ENCODE measurements around the gene TNS1. TPM values are rescaled to one million over a fixed set of nuclear protein-coding genes. Genes with fewer than 3 reads are reported as not detected.
A peak's percentile ranks its signal among the peaks of the same experiment; 100 is the strongest.

The TNS1 gene
- total RNA-seq, 4 donors from 2014 or later = 57.7 to 120 (median 95.7) TPM

DNA sequence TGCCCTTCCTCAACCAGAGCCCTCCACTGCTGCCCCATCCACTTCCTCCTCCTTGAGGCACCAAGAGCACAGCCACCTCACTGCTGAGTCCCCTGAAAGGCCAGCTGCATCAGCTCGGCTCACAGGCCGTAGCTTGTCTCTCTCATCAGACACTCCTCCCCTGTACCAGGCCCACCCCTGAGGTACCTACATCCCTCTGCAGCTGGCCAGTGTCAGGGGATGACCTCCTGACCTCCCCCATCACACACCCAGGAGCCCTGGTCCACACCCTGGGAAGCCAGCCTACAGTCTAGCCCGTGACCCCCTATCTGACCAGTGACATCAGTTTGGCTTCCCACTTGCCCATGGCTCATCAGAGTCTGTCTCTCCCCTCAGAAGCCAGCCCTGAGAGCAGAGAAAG, 205.6 kb downstream of the TNS1 start:
- intact Hi-C loops (cut with DNase I; ENCODE audit: low total_unique reads) = no loop called here
- H3K4me3 ChIP-seq (ENCODE audit: low read depth, poor library complexity, severe bottlenecking) = no peak overlapping the region
- WGBS, 2 donors = 47 to 49% methylated on average over 3 of the region's 3 CpGs
- no peak for TF ChIP-seq POLR2A (IDR thresholded peaks at IDR 0.05)
- TF ChIP-seq, protein P1, sequence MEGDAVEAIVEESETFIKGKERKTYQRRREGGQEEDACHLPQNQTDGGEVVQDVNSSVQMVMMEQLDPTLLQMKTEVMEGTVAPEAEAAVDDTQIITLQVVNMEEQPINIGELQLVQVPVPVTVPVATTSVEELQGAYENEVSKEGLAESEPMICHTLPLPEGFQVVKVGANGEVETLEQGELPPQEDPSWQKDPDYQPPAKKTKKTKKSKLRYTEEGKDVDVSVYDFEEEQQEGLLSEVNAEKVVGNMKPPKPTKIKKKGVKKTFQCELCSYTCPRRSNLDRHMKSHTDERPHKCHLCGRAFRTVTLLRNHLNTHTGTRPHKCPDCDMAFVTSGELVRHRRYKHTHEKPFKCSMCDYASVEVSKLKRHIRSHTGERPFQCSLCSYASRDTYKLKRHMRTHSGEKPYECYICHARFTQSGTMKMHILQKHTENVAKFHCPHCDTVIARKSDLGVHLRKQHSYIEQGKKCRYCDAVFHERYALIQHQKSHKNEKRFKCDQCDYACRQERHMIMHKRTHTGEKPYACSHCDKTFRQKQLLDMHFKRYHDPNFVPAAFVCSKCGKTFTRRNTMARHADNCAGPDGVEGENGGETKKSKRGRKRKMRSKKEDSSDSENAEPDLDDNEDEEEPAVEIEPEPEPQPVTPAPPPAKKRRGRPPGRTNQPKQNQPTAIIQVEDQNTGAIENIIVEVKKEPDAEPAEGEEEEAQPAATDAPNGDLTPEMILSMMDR (IDR thresholded peaks at IDR 0.05) = no peak
- peak; percentile 13 to 84 for DNase-seq (ENCODE audit: low spot score in 2 of 2)

DNA sequence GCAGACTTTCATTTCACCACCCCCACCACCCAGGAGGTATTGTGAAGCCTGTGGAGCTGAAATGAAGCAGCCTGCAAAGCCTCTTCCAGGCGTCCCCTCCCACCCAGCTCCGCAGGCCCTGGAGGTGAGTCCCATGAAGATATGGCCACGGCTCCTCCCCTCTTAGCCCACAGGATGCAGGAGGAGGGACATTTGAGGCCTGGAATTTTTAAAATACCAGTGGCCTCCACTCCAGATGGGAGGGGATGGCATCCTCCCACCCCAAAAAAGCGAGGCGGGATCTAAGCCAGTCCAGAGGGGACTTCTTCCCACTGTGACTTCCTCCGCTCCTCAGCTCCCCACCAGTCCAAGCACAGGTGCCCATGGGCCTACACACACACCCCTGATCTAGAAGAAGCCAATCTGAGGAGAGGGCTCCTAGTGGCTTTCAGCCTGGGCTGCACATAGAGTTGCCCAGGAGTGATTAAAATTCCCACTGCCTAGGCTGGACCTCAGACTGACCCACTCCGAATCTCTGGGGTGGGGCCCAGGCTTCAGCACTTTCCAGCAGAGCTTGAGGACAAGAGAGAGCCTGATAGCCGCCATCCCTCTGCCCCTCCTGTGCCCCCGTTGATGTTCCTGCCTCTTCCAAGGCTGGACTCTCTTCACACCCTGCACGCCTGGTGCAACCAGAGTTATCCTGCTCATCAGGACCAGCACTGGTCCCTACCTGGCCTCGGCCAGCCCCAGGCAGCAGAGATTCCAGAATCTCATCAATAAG, 206.9 kb downstream of the TNS1 start:
- peak; percentile 10 to 83 for DNase-seq (ENCODE audit: low spot score in 2 of 2)
- H3K4me3 ChIP-seq (ENCODE audit: low read depth, poor library complexity, severe bottlenecking) = no peak overlapping the region
- intact Hi-C loops (cut with DNase I; ENCODE audit: low total_unique reads) = no loop called here
- 67 to 75% methylated on average over 9 to 11 of the region's 11 CpGs for WGBS, 2 donors
- TF ChIP-seq POLR2A (IDR thresholded peaks at IDR 0.05) = no peak
- TF ChIP-seq, protein P1 (IDR thresholded peaks at IDR 0.05) = no peak

DNA sequence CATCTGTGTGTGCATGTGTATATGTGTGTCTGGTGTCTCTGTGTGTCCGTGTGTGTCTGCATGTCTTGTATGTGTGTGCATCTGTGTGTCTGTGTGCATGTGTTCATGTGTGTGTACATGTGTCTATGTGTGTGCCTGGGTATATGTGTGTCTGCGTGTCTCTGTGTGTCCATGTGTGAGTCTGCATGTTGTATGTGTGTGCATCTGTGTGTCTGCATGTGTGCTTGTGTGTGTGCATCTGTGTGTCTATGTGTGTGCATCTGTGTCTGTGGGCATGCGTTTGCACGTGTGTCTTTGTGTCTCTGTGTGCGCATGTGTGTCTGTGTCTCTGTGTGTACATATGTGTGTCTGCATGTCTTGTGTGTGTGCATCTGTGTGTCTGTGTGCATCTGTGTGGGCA, 207.7 kb downstream of the TNS1 start:
- no peak overlapping the region for H3K4me3 ChIP-seq (ENCODE audit: low read depth, poor library complexity, severe bottlenecking)
- WGBS, 2 donors = 88 to 94% methylated on average over 5 of the region's 5 CpGs
- peak in 1 of 2 donors; percentile 72 for DNase-seq (ENCODE audit: low spot score in 2 of 2)
- intact Hi-C loops (cut with DNase I; ENCODE audit: low total_unique reads) = no loop called here
- TF ChIP-seq, protein P1 (IDR thresholded peaks at IDR 0.05) = peak in 1 of 3 donors; percentile 55
- TF ChIP-seq POLR2A (IDR thresholded peaks at IDR 0.05) = no peak

DNA sequence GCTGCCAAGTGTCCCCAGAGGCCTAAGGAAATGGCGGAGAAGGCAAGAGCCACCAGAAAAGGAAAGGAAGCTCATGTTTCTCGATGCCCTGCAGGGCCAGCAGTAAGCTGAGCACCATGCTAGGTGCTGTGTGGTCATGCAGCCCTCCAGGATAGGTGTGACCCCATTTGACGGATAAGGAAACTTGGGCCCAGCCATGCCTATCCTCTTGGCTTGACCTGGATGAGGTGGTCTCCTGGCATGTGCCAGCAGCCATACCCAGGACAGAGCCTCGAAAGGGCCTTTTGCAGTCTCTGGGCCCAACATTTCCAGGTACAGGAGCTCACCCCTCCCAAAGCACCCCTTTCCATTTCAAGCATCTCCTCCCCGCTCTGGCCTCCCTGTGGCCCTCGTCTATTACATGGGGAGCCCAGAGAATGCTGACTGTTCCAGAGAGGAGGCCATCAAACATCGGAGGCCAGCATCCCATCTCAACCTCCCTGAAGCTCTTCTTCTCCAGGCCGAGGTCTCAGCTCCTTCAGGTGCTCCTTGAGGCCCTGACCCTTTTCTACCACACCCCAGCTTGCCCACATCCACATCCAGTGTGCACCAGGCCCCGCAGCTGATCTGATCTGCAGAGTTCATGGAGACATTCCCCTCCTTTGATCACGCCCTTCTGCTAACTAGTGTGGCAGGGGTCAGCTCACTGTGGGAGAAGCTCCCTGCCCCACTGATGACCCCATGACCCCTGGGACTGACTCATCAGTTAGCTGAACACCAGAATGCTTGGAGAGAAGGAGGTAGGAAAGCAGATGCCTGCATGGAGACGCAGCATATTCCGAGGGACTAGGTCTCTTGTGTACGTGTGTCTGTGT, 208.4 kb downstream of the TNS1 start:
- no peak overlapping the region for H3K4me3 ChIP-seq (ENCODE audit: low read depth, poor library complexity, severe bottlenecking)
- peak in 1 of 2 donors; percentile 82 for DNase-seq (ENCODE audit: low spot score in 2 of 2)
- intact Hi-C loops (cut with DNase I; ENCODE audit: low total_unique reads) = no loop called here
- TF ChIP-seq, protein P1 (IDR thresholded peaks at IDR 0.05) = no peak
- no peak for TF ChIP-seq POLR2A (IDR thresholded peaks at IDR 0.05)
- 88 to 91% methylated on average over 13 of the region's 13 CpGs for WGBS, 2 donors

DNA sequence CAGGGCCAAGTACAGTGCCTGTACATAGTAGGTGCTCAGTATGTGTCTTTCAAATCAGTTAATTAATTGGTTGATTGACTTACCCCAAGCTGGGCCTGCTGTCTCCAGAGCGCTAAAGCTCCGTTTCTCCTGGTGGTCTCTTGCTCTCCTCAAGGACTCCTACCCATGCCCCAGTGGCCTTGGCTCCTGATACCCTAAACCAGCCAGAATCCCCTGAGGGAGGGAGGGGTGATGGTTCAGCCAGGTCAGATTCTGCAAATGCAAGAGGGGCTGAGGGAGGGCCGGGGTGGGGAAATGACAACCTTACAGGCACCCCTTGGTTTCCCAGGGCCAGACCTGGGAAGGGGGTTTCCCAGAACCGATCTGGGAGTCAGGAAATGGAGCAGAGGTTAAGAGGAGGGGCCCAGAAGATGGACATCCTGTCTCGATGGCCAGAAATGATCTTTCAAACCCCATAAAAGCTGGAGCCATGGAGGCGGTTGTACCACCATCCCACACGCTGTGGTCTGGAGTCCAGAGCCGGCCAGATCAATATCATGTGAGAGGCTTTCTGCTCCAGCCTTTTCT, 209.1 kb downstream of the TNS1 start:
- no peak overlapping the region for H3K4me3 ChIP-seq (ENCODE audit: low read depth, poor library complexity, severe bottlenecking)
- intact Hi-C loops (cut with DNase I; ENCODE audit: low total_unique reads) = no loop called here
- 70 to 77% methylated on average over 8 of the region's 8 CpGs for WGBS, 2 donors
- DNase-seq (ENCODE audit: low spot score in 2 of 2) = peak in 1 of 2 donors; percentile 82
- TF ChIP-seq, protein P1 (IDR thresholded peaks at IDR 0.05) = no peak
- TF ChIP-seq POLR2A (IDR thresholded peaks at IDR 0.05) = no peak

Measured in lower leg skin (tissue), 4 donors.